ENCODE data around the gene CCND2.

- TF ChIP-seq ZSCAN18 (CRISPR knock-in tag; IDR thresholded peaks at IDR 0.05): no peak
- TF ChIP-seq TEAD1 (CRISPR knock-in tag; IDR thresholded peaks at IDR 0.05): no peak; the same call in 1 of the 2 replicates
- no peak for TF ChIP-seq GABPB1 (CRISPR knock-in tag; IDR thresholded peaks at IDR 0.05)
These were observed at the start of gene CCND2 for GRCh38 chr12:4273652-4274395.
